Measurements from ENCODE around the gene RAD51B. TPM values are rescaled to one million over a fixed set of nuclear protein-coding genes. Genes with fewer than 3 reads are reported as not detected.

Gene RAD51B
- total RNA-seq, 1 experiment from 2014 or later = 20.0 TPM

DNA sequence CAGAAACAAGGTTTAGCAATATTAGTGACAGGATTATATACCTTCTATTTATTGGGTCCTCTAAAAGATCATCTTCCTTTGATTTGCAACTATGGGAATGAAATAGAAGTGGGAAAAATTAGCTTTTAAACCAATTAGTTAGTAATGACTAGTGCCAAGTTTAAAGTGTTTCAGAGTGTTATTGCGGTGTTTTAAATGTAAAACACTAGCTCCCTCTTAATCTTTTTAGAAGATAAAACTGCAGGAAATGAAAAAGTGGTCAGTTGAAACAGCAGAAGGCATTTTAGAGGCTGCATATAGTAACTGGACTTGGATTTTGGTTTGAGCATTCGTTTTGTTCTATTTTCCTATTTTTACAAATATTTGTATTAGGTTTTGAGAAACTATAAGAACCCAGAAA lies 286.2 kb downstream of the RAD51B start:
- RAD21 ChIA-PET (ENCODE audit: low non-redundant PET in 1 of 2, low total read pairs in 2 of 2, uncharacterized antibody in 2 of 2, unreplicated experiment in 2 of 2) = no interaction called here
- CTCF ChIA-PET = interaction anchor here (1.7 kb wide), 1 partner anchor 141 kb away, joined by 3 read pairs; no protein-coding TSS in a partner anchor
- DNase-seq (ENCODE audit: low read depth, low spot score) = no peak
- Histone ChIP-seq H2AFZ (ENCODE audit: low read depth, low read length, poor library complexity, severe bottlenecking) (no peak overlapping the region), H3K9me2 (ENCODE audit: insufficient read depth) (no peaks in the 10 kb centered on the region), H3K9ac (ENCODE audit: low read length) (no peak overlapping the region), H4K20me1 (ENCODE audit: insufficient read depth) (no peaks in the 10 kb centered on the region), H3K36me3 (ENCODE audit: control insufficient read depth in 1 of 2, insufficient read depth in 2 of 2, low read length in 2 of 2) (no peaks in the 10 kb centered on the region), H3K4me2 (ENCODE audit: low read length) (no peak overlapping the region), H3K27me3 (ENCODE audit: insufficient read depth, low read length) (no peaks in the 10 kb centered on the region), H3K79me2 (ENCODE audit: insufficient read depth, low read length) (no peaks in the 10 kb centered on the region), H3K4me3 (replicated peaks in 1 of 2; ENCODE audit: low read depth in 1 of 2, low read length in 2 of 2) (no peak overlapping the region), H3K27ac (ENCODE audit: low read depth, low read length) (peak overlapping the region; percentile 28; the same call in 1 of the 2 replicates), H3K9me3 (ENCODE audit: control insufficient read depth in 1 of 2, insufficient read depth in 1 of 2, low read depth in 1 of 2, low read length in 2 of 2) (peaks cover 6 to 7% of the 10 kb centered on the region in 2 experiments; a peak in 2 of 4 replicates), H3K4me1 (ENCODE audit: control insufficient read depth in 1 of 2, insufficient read depth in 2 of 2, low read length in 2 of 2) (peaks cover 0 to 16% of the 10 kb centered on the region in 2 experiments; a peak in 2 of 4 replicates)
- POLR2A ChIA-PET = no interaction called here
- no peak for ATAC-seq
- no peak for TF ChIP-seq EGR1 (IDR thresholded peaks at IDR 0.05; ENCODE audit: low read depth)
- no peak for TF ChIP-seq POLR2A (IDR thresholded peaks at IDR 0.05; ENCODE audit: borderline replicate concordance, extremely low read depth, insufficient read depth, insufficient read length)
- no peak for TF ChIP-seq EZH2 (IDR thresholded peaks at IDR 0.05)
- intact Hi-C loops (cut with micrococcal nuclease) = no loop called here
- BruUV-seq (replicated peaks) = no TSS peak

DNA sequence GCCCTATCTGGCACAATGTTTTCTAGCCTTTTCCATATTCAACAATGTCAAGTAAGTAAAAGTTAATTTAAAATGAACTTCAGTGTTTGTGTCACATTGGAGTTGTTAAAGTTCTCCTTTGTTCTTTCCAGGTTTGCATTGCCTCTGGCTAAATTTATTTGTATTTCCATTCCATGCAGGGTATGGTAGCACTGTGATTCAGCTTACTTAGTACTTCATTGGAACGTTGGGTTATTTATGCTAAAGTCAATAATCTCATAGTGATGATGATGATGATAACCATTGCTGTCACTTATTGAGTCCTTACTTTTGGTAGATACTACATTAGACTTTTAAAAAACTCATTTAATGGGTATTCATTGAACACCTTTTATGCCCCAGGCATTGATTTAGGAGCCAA lies 286.9 kb downstream of the RAD51B start:
- Histone ChIP-seq H3K4me2 (ENCODE audit: low read length) (no peak overlapping the region), H3K27me3 (ENCODE audit: insufficient read depth, low read length) (no peaks in the 10 kb centered on the region), H2AFZ (ENCODE audit: low read depth, low read length, poor library complexity, severe bottlenecking) (no peak overlapping the region), H3K9me3 (ENCODE audit: control insufficient read depth in 1 of 2, insufficient read depth in 1 of 2, low read depth in 1 of 2, low read length in 2 of 2) (peaks cover 6 to 7% of the 10 kb centered on the region in 2 experiments; a peak in 2 of 4 replicates), H3K27ac (ENCODE audit: low read depth, low read length) (no peak overlapping the region), H3K9ac (ENCODE audit: low read length) (no peak overlapping the region), H3K4me1 (ENCODE audit: control insufficient read depth in 1 of 2, insufficient read depth in 2 of 2, low read length in 2 of 2) (peaks cover 0 to 22% of the 10 kb centered on the region in 2 experiments; a peak in 2 of 4 replicates), H3K36me3 (ENCODE audit: control insufficient read depth in 1 of 2, insufficient read depth in 2 of 2, low read length in 2 of 2) (no peaks in the 10 kb centered on the region), H4K20me1 (ENCODE audit: insufficient read depth) (no peaks in the 10 kb centered on the region), H3K4me3 (replicated peaks in 1 of 2; ENCODE audit: low read depth in 1 of 2, low read length in 2 of 2) (no peak overlapping the region), H3K79me2 (ENCODE audit: insufficient read depth, low read length) (no peaks in the 10 kb centered on the region), H3K9me2 (ENCODE audit: insufficient read depth) (no peaks in the 10 kb centered on the region)
- DNase-seq (ENCODE audit: low read depth, low spot score) = no peak
- no peak for ATAC-seq
- intact Hi-C loops (cut with micrococcal nuclease) = no loop called here
- CTCF ChIA-PET = interaction anchor here (1.7 kb wide), 1 partner anchor 140 kb away, joined by 3 read pairs; no protein-coding TSS in a partner anchor
- no TSS peak for BruUV-seq (replicated peaks)
- TF ChIP-seq YY1 (IDR thresholded peaks at IDR 0.05; ENCODE audit: extremely low read depth, insufficient replicate concordance, low read depth, low read length) (no peak), CEBPB (IDR thresholded peaks at IDR 0.05; ENCODE audit: low read depth) (no peak), ELF1 (IDR thresholded peaks at IDR 0.05; ENCODE audit: borderline replicate concordance, low read depth) (no peak), SIN3A (IDR thresholded peaks at IDR 0.05; ENCODE audit: low read depth) (no peak), TCF7L2 (IDR thresholded peaks at IDR 0.05; ENCODE audit: borderline replicate concordance, extremely low read depth, insufficient read depth, insufficient read length) (no peak), ZFX (IDR thresholded peaks at IDR 0.05) (no peak), JUND (IDR thresholded peaks at IDR 0.05) (no peak)
- TF ChIP-seq, protein P1, sequence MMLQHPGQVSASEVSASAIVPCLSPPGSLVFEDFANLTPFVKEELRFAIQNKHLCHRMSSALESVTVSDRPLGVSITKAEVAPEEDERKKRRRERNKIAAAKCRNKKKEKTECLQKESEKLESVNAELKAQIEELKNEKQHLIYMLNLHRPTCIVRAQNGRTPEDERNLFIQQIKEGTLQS (IDR thresholded peaks at IDR 0.05) = no peak
- TF ChIP-seq, protein P2, sequence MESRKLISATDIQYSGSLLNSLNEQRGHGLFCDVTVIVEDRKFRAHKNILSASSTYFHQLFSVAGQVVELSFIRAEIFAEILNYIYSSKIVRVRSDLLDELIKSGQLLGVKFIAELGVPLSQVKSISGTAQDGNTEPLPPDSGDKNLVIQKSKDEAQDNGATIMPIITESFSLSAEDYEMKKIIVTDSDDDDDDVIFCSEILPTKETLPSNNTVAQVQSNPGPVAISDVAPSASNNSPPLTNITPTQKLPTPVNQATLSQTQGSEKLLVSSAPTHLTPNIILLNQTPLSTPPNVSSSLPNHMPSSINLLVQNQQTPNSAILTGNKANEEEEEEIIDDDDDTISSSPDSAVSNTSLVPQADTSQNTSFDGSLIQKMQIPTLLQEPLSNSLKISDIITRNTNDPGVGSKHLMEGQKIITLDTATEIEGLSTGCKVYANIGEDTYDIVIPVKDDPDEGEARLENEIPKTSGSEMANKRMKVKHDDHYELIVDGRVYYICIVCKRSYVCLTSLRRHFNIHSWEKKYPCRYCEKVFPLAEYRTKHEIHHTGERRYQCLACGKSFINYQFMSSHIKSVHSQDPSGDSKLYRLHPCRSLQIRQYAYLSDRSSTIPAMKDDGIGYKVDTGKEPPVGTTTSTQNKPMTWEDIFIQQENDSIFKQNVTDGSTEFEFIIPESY (IDR thresholded peaks at IDR 0.05; ENCODE audit: extremely low read depth, insufficient replicate concordance, low read length) = no peak
- POLR2A ChIA-PET = no interaction called here
- RAD21 ChIA-PET (ENCODE audit: low non-redundant PET in 1 of 2, low total read pairs in 2 of 2, uncharacterized antibody in 2 of 2, unreplicated experiment in 2 of 2) = no interaction called here

Measured in HCT116 (cell line).